ENCODE measurements around the gene NBAS. TPM values are rescaled to one million over a fixed set of nuclear protein-coding genes. Genes with fewer than 3 reads are reported as not detected.

The NBAS gene
- total RNA-seq, 1 donor from 2014 or later: 57.6 TPM

GRCh38 chr2:15284614-15285013 is 276.5 kb downstream of the NBAS start:
- H3K27me3 ChIP-seq (ENCODE audit: insufficient read depth, low read length): no peaks in the 10 kb centered on the region
- no peak for TF ChIP-seq EZH2 (IDR thresholded peaks at IDR 0.05; ENCODE audit: insufficient read depth, low read length)
- no peak for TF ChIP-seq CTCF (IDR thresholded peaks at IDR 0.05; ENCODE audit: insufficient read depth, low read depth, low read length)
- Mint-ChIP-seq H3K4me3 (ENCODE audit: unreplicated experiment) (no peak overlapping the region), H3K9me3 (ENCODE audit: unreplicated experiment) (no peaks in the 10 kb centered on the region), H3K4me1 (ENCODE audit: low read depth, unreplicated experiment) (no peaks in the 10 kb centered on the region), H3K36me3 (ENCODE audit: low read depth, unreplicated experiment) (peaks cover 16% of the 10 kb centered on the region), H3K27ac (ENCODE audit: unreplicated experiment) (no peak overlapping the region), H3K27me3 (ENCODE audit: low read depth, unreplicated experiment) (no peaks in the 10 kb centered on the region)
- H3K4me1 ChIP-seq (ENCODE audit: insufficient read depth, low read length): no peaks in the 10 kb centered on the region
- H3K4me3 ChIP-seq (ENCODE audit: insufficient read depth, low read depth, low read length): no peak overlapping the region
- no peak for FAIRE-seq
- no peak overlapping the region for H3K9ac ChIP-seq (ENCODE audit: low read length)
- H2AFZ ChIP-seq (ENCODE audit: low read depth, low read length): no peak overlapping the region
- no peak overlapping the region for H3K27ac ChIP-seq (ENCODE audit: low read depth, low read length)
- H4K20me1 ChIP-seq (ENCODE audit: insufficient read depth, low read length): no peaks in the 10 kb centered on the region
- no peaks in the 10 kb centered on the region for H3K36me3 ChIP-seq (ENCODE audit: insufficient read depth, low read length)
- no peaks in the 10 kb centered on the region for H3K9me3 ChIP-seq (ENCODE audit: insufficient read depth, low read depth, low read length)
- H3K4me2 ChIP-seq (ENCODE audit: low read length): no peak overlapping the region
- H3K79me2 ChIP-seq (ENCODE audit: insufficient read depth, low read length): no peaks in the 10 kb centered on the region
- no peak for DNase-seq (ENCODE audit: low read depth)

GRCh38 chr2:15281681-15282080 is 279.5 kb downstream of the NBAS start:
- FAIRE-seq (no peak), DNase-seq (ENCODE audit: low read depth) (no peak)
- peaks cover 12% of the 10 kb centered on the region for H3K36me3 Mint-ChIP-seq (ENCODE audit: low read depth, unreplicated experiment)
- no peaks in the 10 kb centered on the region for H3K4me1 ChIP-seq (ENCODE audit: insufficient read depth, low read length)
- H3K4me3 ChIP-seq (ENCODE audit: insufficient read depth, low read depth, low read length): no peak overlapping the region
- no peak overlapping the region for H3K4me2 ChIP-seq (ENCODE audit: low read length)
- H3K4me3 Mint-ChIP-seq (ENCODE audit: unreplicated experiment): no peak overlapping the region
- H3K9ac ChIP-seq (ENCODE audit: low read length): no peak overlapping the region
- H3K27me3 Mint-ChIP-seq (ENCODE audit: low read depth, unreplicated experiment): no peaks in the 10 kb centered on the region
- no peaks in the 10 kb centered on the region for H3K9me3 Mint-ChIP-seq (ENCODE audit: unreplicated experiment)
- no peak overlapping the region for H2AFZ ChIP-seq (ENCODE audit: low read depth, low read length)
- H3K9me3 ChIP-seq (ENCODE audit: insufficient read depth, low read depth, low read length): no peaks in the 10 kb centered on the region
- TF ChIP-seq CTCF (IDR thresholded peaks at IDR 0.05; ENCODE audit: insufficient read depth, low read depth, low read length): no peak
- TF ChIP-seq EZH2 (IDR thresholded peaks at IDR 0.05; ENCODE audit: insufficient read depth, low read length): no peak
- no peaks in the 10 kb centered on the region for H3K4me1 Mint-ChIP-seq (ENCODE audit: low read depth, unreplicated experiment)
- H3K27ac ChIP-seq (ENCODE audit: low read depth, low read length): no peak overlapping the region
- no peaks in the 10 kb centered on the region for H3K36me3 ChIP-seq (ENCODE audit: insufficient read depth, low read length)
- no peaks in the 10 kb centered on the region for H3K27me3 ChIP-seq (ENCODE audit: insufficient read depth, low read length)
- no peaks in the 10 kb centered on the region for H4K20me1 ChIP-seq (ENCODE audit: insufficient read depth, low read length)
- H3K79me2 ChIP-seq (ENCODE audit: insufficient read depth, low read length): no peaks in the 10 kb centered on the region
- no peak overlapping the region for H3K27ac Mint-ChIP-seq (ENCODE audit: unreplicated experiment)

GRCh38 chr2:15279201-15279876 is 281.8 kb downstream of the NBAS start:
- Mint-ChIP-seq H3K27me3 (ENCODE audit: low read depth, unreplicated experiment) (no peaks in the 10 kb centered on the region), H3K4me1 (ENCODE audit: low read depth, unreplicated experiment) (no peaks in the 10 kb centered on the region), H3K4me3 (ENCODE audit: unreplicated experiment) (no peak overlapping the region), H3K36me3 (ENCODE audit: low read depth, unreplicated experiment) (peaks cover 11% of the 10 kb centered on the region), H3K9me3 (ENCODE audit: unreplicated experiment) (no peaks in the 10 kb centered on the region), H3K27ac (ENCODE audit: unreplicated experiment) (no peak overlapping the region)
- H3K9me3 ChIP-seq (ENCODE audit: insufficient read depth, low read depth, low read length): no peaks in the 10 kb centered on the region
- no peak overlapping the region for H3K4me3 ChIP-seq (ENCODE audit: insufficient read depth, low read depth, low read length)
- no peak overlapping the region for H3K4me2 ChIP-seq (ENCODE audit: low read length)
- H2AFZ ChIP-seq (ENCODE audit: low read depth, low read length): no peak overlapping the region
- H4K20me1 ChIP-seq (ENCODE audit: insufficient read depth, low read length): no peaks in the 10 kb centered on the region
- no peaks in the 10 kb centered on the region for H3K79me2 ChIP-seq (ENCODE audit: insufficient read depth, low read length)
- H3K4me1 ChIP-seq (ENCODE audit: insufficient read depth, low read length): no peaks in the 10 kb centered on the region
- H3K9ac ChIP-seq (ENCODE audit: low read length): no peak overlapping the region
- FAIRE-seq (peak; percentile 75), DNase-seq (ENCODE audit: low read depth) (no peak)
- H3K27ac ChIP-seq (ENCODE audit: low read depth, low read length): no peak overlapping the region
- H3K36me3 ChIP-seq (ENCODE audit: insufficient read depth, low read length): peaks cover 5% of the 10 kb centered on the region
- H3K27me3 ChIP-seq (ENCODE audit: insufficient read depth, low read length): no peaks in the 10 kb centered on the region
- no peak for TF ChIP-seq EZH2 (IDR thresholded peaks at IDR 0.05; ENCODE audit: insufficient read depth, low read length)
- no peak for TF ChIP-seq CTCF (IDR thresholded peaks at IDR 0.05; ENCODE audit: insufficient read depth, low read depth, low read length)

Data from astrocyte (in vitro differentiated cells and primary cell).